GM21526 (cell line): ENCODE results near the gene UBLCP1.

Source experiments
- ATAC-seq: cut with Tn5 transposase; IDR thresholded peaks from one replicate; pipeline ENCODE4 v1.9.1; 2021; ENCODE audit warnings: moderate library complexity; ENCODE audit not compliant: unreplicated experiment, low FRiP score

UBLCP1 gene

DNA sequence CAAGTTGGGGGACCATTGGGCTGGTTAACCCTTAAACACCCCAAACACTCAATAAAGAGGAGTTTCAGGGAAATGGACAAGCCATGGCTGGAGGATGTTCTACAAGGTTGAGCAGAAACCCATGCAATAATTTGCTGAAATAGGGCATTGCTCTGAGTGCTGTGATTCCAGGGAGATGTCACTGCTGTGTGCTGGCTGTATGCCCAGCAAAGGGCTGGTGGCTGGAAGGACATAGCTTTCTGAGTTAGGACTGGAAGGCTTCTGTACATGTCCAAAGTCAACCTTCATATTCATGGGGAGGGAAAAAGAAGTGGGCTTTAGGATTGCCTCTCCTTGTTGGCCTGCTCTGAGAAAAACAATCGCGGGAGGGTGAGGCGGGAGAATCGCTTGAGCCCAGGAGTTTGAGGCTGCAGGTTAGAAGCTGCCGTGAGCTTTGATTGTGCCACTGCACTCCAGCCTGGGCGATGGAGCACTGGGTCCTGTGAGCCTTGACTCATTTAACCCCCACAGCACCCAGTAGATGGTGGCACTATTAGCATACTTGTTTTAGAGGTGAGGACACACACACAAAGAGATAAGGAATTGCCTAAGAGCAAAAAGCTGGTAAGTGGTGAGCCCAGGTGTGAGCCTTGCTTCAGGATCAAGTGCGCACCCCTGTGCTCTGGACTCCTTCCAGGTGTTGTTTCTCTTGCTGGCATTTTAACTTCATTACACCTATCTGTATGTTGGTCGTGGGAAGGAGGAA, 46.8 kb downstream of the UBLCP1 start:
- no peak for ATAC-seq

DNA sequence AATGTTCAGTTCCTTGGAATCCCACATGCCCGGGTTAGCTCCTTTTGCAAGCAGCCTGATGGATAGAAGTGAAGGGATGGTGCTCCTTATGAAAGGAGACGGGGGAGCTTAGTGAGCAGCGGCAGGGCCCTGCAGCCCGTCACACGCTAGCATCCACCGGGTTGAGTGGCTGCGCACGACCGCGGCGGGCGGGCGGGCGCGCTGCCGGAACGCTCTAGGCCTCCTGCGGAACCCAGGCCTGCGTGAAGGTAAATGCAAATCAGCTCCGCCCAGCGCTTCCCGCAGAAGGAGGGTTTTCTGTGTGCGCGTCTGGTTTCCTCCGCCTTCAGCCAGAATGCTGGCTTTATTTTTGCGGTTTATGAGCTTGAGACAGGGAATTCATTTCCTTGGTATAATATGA, 47.4 kb downstream of the UBLCP1 start:
- peak; percentile 62 for ATAC-seq

- no peak for ATAC-seq
Measured at GRCh38 chr5:159311063-159311462, 48.0 kb downstream of the UBLCP1 start.

- no peak for ATAC-seq
Measured at GRCh38 chr5:159313197-159313596, 50.1 kb downstream of the UBLCP1 start.

DNA sequence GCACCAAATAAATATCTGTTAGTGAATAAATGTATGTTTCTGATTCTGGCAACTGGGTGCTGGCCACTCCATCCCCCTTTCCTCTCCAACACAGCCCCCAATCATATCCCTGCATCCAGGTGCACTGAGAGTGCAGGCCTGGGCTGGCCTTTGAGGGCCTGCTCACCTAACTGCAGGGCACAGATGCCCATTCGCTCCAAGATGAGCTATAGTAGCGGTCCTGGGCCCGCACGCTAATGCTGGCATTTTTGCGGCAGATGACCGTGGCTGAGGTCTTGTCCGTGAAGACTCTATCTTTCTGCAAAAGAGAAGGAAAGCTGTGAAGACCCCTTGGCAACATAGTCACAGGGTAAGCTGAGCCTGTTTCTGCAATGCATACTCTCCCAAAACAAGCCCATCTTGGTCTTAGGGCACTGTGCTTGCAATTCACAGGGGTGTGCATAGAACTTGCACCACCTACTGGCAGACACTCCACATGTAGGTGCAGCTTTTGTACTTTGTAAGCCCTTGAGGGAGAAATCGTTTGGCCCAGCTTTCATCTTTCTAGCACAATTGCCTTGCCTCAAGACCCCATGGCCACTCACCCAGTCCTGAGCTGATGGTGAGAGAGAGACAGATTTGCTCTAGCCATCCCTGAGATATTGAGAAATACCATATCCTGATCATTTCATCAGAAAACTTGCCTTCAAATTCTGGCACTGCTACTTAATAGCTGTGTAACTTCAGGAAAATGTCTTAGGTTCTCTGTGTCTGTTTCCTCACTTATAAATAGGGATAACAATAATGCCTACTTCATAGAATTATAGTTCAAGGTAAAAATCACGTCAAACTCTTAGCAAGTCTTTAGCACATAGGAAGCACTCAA, 53.7 kb downstream of the UBLCP1 start:
- no peak for ATAC-seq

DNA sequence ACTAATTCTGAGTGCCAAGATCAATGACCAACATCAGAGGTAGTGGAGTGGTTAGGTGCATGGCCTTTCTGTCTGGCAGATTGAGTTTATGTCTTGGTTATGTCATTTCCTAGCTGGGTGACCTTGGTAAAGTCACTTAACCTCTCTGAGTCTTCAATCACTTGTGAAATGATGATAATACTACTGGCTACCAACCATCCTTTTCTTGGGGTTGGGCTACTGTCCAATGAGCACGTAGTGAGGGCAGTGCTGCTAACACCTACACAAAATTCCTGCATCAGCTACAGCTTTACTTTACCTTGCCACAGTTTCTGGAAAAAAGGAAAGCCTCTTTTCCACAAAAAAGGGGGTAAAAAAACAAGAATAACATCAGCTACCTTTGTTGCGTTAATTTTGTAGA, 54.8 kb downstream of the UBLCP1 start:
- no peak for ATAC-seq

- ATAC-seq = no peak
Measured at GRCh38 chr5:159318448-159318847, 55.4 kb downstream of the UBLCP1 start.

DNA sequence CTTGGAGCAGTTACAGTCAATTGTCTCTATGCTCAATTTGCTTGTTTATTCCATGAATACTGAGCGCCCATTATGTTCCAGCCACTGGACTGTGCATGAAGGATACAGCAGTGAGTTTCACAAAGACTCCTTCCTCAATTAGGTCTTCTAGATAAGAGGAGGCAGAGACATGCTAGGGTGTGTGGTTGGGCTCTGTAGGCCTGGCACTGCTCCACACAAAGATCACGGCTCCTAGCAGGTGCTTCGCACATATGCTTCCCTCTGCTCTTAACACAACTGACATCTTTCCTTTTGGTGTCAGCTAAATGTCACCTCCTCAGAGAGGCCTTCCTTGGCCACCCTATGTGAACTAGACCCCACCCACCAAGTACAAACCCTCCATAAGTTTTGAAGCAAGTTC, 56.3 kb downstream of the UBLCP1 start:
- ATAC-seq = no peak

DNA sequence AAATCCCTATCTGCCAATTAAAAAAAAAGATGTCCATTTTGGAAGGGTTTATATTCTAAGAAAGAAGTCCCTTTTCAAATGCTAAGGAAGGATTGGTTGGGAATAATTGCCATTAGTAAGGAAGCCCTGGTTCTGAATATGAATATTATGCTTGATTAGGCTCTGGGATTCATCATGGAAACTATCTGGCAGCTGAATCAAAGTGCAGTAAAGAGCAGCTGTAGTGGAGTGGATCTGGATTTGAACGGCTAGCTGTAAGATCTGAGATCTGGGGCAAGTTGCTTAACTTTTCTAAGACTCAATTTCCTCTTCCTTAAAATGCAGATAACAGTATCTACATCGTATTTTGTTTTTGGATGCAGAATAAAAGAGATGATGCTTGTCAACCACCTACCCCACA, 56.7 kb downstream of the UBLCP1 start:
- no peak for ATAC-seq

- no peak for ATAC-seq
Measured at GRCh38 chr5:159322180-159322579, 59.1 kb downstream of the UBLCP1 start.

DNA sequence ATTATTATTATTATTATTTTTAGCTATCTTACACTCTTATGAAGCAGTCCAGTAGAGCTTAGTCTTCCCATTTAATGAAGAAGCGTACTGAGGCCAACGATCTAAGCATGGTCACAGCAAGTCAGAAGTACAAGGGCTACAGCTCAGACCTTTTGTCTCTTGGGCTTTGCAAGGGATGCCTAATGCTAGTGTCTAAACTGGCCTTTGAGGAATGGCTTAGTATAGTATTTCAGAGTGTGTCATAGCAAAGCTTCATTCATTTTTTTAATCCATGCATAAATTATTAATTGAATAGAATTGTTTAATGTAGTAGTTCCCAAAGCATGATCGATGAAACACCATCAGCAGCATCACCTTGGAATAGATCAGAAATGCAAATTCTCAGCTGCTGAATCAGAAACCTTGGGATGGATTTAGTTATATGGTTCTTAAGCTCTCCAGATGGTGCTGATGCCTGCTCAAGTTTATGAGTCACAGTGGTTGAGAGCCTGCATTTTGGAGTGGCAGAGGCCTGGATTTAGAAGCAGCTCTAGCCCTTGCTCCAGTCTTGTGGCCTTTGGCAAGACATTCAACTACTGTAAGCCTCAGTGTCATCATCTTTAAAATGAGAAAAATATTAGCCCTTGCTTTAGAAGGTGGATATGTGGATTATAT, 61.1 kb downstream of the UBLCP1 start:
- ATAC-seq = no peak

DNA sequence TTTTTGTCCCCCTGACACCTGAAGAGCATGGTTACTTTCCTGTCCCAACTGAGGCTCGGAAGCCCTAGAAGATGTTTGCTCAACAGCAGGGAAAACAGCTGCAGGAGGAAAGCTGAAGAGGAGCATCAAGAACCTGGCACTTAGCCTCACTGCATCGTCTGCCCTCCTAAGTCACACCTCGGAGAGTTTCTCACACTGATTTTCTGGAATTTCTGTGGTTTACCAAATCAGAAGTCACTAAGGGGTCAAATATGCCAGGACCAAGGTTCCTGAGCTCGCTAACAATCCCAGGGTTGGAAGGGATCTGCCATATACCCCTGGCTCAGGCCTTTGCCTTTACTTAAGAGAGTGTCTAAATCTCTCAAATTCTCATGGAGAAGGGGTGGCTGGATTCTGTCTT, 61.9 kb downstream of the UBLCP1 start:
- ATAC-seq = no peak

- ATAC-seq = no peak
Measured at GRCh38 chr5:159330131-159330800, 67.2 kb downstream of the UBLCP1 start, which contains the start of gene IL12B. Gene IL12B (minus strand): TSS chr5:159330487. CDS start chr5:159326782, 3,705 bp downstream.

DNA sequence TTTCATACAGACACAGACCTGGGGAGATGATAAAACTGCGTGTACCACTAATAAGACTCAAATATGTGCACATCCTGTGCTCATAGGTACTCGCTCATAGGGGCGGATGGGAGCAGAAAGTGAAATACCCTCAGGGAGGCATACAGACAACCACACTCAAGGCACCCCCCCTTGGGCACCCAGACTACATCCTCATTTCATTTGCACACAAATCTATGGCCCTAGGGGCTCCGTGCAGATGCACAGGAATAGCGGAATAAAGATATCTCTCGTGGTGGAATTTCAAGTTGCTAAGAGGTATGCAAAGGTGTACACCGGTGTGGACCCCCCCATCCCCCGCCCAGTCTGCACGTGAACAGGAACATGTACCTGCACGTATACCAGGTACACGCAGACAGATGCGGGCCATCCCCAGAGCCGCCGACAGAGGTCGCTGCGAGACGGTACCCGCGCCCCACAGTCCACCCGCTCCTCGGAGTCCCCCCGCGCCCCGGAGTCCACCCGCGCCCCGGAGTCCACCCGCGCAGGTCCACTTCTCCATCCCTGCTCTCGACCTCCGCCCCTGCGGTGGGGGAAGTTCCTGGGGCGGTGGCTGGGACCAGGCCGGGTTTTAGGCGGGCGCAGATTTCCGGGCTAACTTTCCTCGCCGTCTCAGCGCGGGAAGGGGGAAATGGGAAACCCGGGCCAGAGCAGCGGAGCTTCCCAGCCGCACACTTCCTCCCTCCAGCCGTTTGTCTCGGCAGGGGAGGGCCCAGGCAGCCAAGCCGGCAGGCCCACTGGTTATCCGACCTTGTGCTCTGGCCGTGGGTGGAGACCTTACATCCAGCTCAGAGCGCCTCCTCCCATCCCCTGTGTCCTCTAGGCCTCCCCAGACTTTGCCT, 68.2 kb downstream of the UBLCP1 start:
- no peak for ATAC-seq

- no peak for ATAC-seq
Measured at GRCh38 chr5:159332800-159333544, 69.9 kb downstream of the UBLCP1 start.

- no peak for ATAC-seq
Measured at GRCh38 chr5:159333545-159333925, 70.4 kb downstream of the UBLCP1 start.
